ENCODE results near the gene LAMB3. TPM values are rescaled to one million over a fixed set of nuclear protein-coding genes. Genes with fewer than 3 reads are reported as not detected.

Gene LAMB3
- total and polyA plus RNA-seq, 8 donors: 1.4 to 25.8 (median 3.4) TPM

GRCh38 chr1:209617047-209617673 is 35.1 kb downstream of the LAMB3 start:
- FAIRE-seq (no peak), ATAC-seq (no peak), DNase-seq (peak in 1 of 6 donors; percentile 39)
- no peak overlapping the region for H3K4me3 ChIP-seq
- H3K27ac ChIP-seq: no peak overlapping the region
- H3K9me3 ChIP-seq: no peaks in the 10 kb centered on the region
- intact Hi-C loops (cut with DNase I): loop anchor here in 1 of 3 donors (5.0 kb wide), 1 partner anchor 180 kb away; no protein-coding TSS in a partner anchor
- no peaks in the 10 kb centered on the region for H3K36me3 ChIP-seq
- no peaks in the 10 kb centered on the region for H3K27me3 ChIP-seq
- TF ChIP-seq, protein P1, sequence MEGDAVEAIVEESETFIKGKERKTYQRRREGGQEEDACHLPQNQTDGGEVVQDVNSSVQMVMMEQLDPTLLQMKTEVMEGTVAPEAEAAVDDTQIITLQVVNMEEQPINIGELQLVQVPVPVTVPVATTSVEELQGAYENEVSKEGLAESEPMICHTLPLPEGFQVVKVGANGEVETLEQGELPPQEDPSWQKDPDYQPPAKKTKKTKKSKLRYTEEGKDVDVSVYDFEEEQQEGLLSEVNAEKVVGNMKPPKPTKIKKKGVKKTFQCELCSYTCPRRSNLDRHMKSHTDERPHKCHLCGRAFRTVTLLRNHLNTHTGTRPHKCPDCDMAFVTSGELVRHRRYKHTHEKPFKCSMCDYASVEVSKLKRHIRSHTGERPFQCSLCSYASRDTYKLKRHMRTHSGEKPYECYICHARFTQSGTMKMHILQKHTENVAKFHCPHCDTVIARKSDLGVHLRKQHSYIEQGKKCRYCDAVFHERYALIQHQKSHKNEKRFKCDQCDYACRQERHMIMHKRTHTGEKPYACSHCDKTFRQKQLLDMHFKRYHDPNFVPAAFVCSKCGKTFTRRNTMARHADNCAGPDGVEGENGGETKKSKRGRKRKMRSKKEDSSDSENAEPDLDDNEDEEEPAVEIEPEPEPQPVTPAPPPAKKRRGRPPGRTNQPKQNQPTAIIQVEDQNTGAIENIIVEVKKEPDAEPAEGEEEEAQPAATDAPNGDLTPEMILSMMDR (IDR thresholded peaks at IDR 0.05): no peak
- WGBS, 2 donors: 91 to 92% methylated on average over 10 of the region's 10 CpGs
- H3K4me1 ChIP-seq: no peaks in the 10 kb centered on the region

DNA sequence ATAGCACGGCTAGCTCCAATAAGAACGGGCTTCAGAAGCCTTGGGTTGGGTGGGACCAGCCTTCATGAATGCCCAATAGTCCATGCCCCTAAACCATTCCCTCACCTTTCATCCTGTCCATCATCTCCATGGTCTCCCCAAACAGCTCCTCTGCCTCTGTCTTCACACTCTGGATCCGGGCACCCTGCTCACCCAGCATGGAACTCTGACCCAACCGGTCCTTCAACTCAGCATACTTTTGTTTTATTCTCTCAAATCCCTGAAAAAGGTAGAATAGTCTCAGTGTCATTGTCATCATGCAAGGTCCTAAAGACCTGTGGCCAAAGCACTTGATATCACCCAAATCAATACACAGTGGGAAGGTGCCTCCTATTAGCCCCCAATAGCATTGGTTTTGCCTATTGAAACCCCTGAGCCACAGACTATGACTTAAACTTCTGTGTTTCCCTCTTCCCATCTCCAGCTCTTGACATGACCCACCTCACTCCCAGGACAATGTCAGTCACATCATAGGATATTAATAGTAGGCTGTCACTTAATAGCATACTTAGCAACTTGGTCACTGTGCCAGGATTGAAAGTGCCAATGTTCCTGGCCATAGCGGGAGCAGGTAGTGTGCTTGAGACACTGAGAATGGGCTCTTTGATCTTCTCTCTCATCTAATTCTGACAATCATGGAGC is 35.7 kb downstream of the LAMB3 start:
- FAIRE-seq: no peak

GRCh38 chr1:209614906-209615305 is 37.3 kb downstream of the LAMB3 start:
- H3K27ac ChIP-seq: no peak overlapping the region
- no peaks in the 10 kb centered on the region for H3K4me1 ChIP-seq
- WGBS, 2 donors: 94 to 100% methylated on average over 5 of the region's 5 CpGs
- H3K36me3 ChIP-seq: no peaks in the 10 kb centered on the region
- FAIRE-seq (no peak), ATAC-seq (no peak), DNase-seq (no peak)
- intact Hi-C loops (cut with DNase I): loop anchor here in 1 of 3 donors (5.0 kb wide), 1 partner anchor 178 kb away; no protein-coding TSS in a partner anchor
- H3K4me3 ChIP-seq: no peak overlapping the region
- H3K27me3 ChIP-seq: no peaks in the 10 kb centered on the region
- H3K9me3 ChIP-seq: no peaks in the 10 kb centered on the region
- TF ChIP-seq, protein P1 (IDR thresholded peaks at IDR 0.05): no peak

More for the DNA sequence above, 35.7 kb downstream of the LAMB3 start:
- Histone ChIP-seq H3K4me3 (no peak overlapping the region), H3K4me1 (no peaks in the 10 kb centered on the region), H3K9me3 (no peaks in the 10 kb centered on the region), H3K27me3 (no peaks in the 10 kb centered on the region), H3K36me3 (no peaks in the 10 kb centered on the region), H3K27ac (no peak overlapping the region)
- ATAC-seq: no peak
- intact Hi-C loops (cut with DNase I): loop anchor here in 1 of 3 donors (5.0 kb wide), 1 partner anchor 179 kb away; no protein-coding TSS in a partner anchor
- no peak for DNase-seq
- 94 to 95% methylated on average over 5 of the region's 5 CpGs for WGBS, 2 donors
- TF ChIP-seq, protein P1 (IDR thresholded peaks at IDR 0.05): no peak

GRCh38 chr1:209614151-209614420 is 38.1 kb downstream of the LAMB3 start:
- intact Hi-C loops (cut with DNase I): no loop called here
- no peak for FAIRE-seq
- no peak for ATAC-seq
- Histone ChIP-seq H3K27me3 (no peaks in the 10 kb centered on the region), H3K4me1 (no peaks in the 10 kb centered on the region), H3K36me3 (no peaks in the 10 kb centered on the region), H3K4me3 (no peak overlapping the region), H3K27ac (no peak overlapping the region), H3K9me3 (no peaks in the 10 kb centered on the region)
- 84 to 88% methylated on average over 5 of the region's 5 CpGs for WGBS, 2 donors
- DNase-seq: no peak
- TF ChIP-seq, protein P1 (IDR thresholded peaks at IDR 0.05): no peak
